ENCODE measurements around the gene OCIAD2.

GRCh38 chr4:48937033-48937432 is 30.5 kb upstream of the OCIAD2 start:
- no peak for TF ChIP-seq POLR2A (IDR thresholded peaks at IDR 0.05; ENCODE audit: extremely low read depth, insufficient read length)
- TF ChIP-seq CTCF (IDR thresholded peaks at IDR 0.05; ENCODE audit: low read depth, low read length), result no peak

Measured in NB4 (cell line).